SK-N-DZ (cell line): Measurements from ENCODE around the gene USP36.
"Not testable (repeated sequence)": the region's sequence is repeated elsewhere in the genome, so short reads cannot be mapped to it uniquely, and the experiment has no call there.

Source experiments
- DNase-seq: peaks from one replicate; pipeline ENCODE4 v3.0.0-alpha.2; 2015; ENCODE audit warnings: low spot score

Gene USP36

GRCh38 chr17:78767806-78768205 is 72.8 kb downstream of the USP36 start:
- DNase-seq = no peak

- DNase-seq = no peak
These were observed 73.8 kb downstream of the USP36 start for GRCh38 chr17:78766743-78767294.

- no peak for DNase-seq
These were observed 74.4 kb downstream of the USP36 start for GRCh38 chr17:78766225-78766624.

GRCh38 chr17:78765821-78766220 is 74.8 kb downstream of the USP36 start:
- no peak for DNase-seq

GRCh38 chr17:78764871-78765270 is 75.7 kb downstream of the USP36 start:
- no peak for DNase-seq

- DNase-seq = no peak
These were observed 77.1 kb downstream of the USP36 start for GRCh38 chr17:78763561-78763960.

GRCh38 chr17:78761789-78762406 is 78.7 kb downstream of the USP36 start:
- no peak for DNase-seq

GRCh38 chr17:78759969-78760352 is 80.7 kb downstream of the USP36 start:
- no peak for DNase-seq

- no peak for DNase-seq
These were observed 81.2 kb downstream of the USP36 start for GRCh38 chr17:78759203-78759968.

GRCh38 chr17:78753316-78754250 is 87.0 kb downstream of the USP36 start:
- no peak for DNase-seq

- no peak for DNase-seq
These were observed 89.0 kb downstream of the USP36 start for GRCh38 chr17:78751447-78752161.

- DNase-seq = not testable (repeated sequence)
These were observed 89.6 kb downstream of the USP36 start for GRCh38 chr17:78751000-78751399.

- no peak for DNase-seq
These were observed 91.8 kb downstream of the USP36 start for GRCh38 chr17:78748730-78749317.

- DNase-seq = no peak
These were observed 92.4 kb downstream of the USP36 start for GRCh38 chr17:78748048-78748729.

- no peak for DNase-seq
These were observed 93.1 kb downstream of the USP36 start for GRCh38 chr17:78747488-78747887.

- no peak for DNase-seq
These were observed 93.7 kb downstream of the USP36 start for GRCh38 chr17:78746949-78747269.

- DNase-seq = no peak
These were observed 94.2 kb downstream of the USP36 start for GRCh38 chr17:78746263-78746948.
